IMR-90 (cell line): Measurements from ENCODE around the gene KDM6B. TPM values are rescaled to one million over a fixed set of nuclear protein-coding genes. Genes with fewer than 3 reads are reported as not detected.

ENCODE experiments used
- ATAC-seq: fragments of 200-7000 bp; cut with Tn5 transposase; 2 replicates; pipeline ENCODE4 v1.9.1; 2020; ENCODE audit warnings: low read depth, mild to moderate bottlenecking, moderate library complexity
- BruUV-seq: library from RNA; stranded (reverse); fragments of 400-500 nt; replicated peaks from 2 replicates; lab custom pipeline; 2021; lab: Mats Ljungman, UMichigan
- CTCF ChIA-PET: fragments of 300-600 bp; formaldehyde crosslinking; extraction: SDS; loops from one replicate; lab custom pipeline; 2021; ENCODE audit warnings: antibody characterized with exemption; lab: Yijun Ruan, JAX
- POLR2A ChIA-PET: fragments of 300-600 bp; sonication (Branson Sonifier 250); formaldehyde crosslinking; loops from one replicate; lab custom pipeline; 2022; ENCODE audit warnings: antibody characterized with exemption; ENCODE audit not compliant: unreplicated experiment; lab: Charles Lee
- DNase-seq: peaks from one replicate; pipeline ENCODE4 v3.0.0; 2013
- H2AFZ ChIP-seq: replicated peaks from 2 replicates; pipeline ENCODE3; 2013; ENCODE audit warnings: low read length, mild to moderate bottlenecking; ENCODE audit not compliant: poor library complexity
- H2AK5ac ChIP-seq: 2 replicates; pipeline ENCODE4 v1.6.1; 2013; ENCODE audit warnings: low read depth, low read length, inconsistent platforms
- H2AK9ac ChIP-seq: replicated peaks from 2 replicates; pipeline ENCODE3; 2013; ENCODE audit warnings: mild to moderate bottlenecking, low read depth, low read length, moderate library complexity; ENCODE audit not compliant: poor library complexity
- H2BK120ac ChIP-seq: 2 replicates; pipeline ENCODE4 v1.6.1; 2013; ENCODE audit warnings: low read depth, low read length, inconsistent platforms
- H2BK15ac ChIP-seq: 3 replicates; pipeline ENCODE4 v1.6.1; 2013; ENCODE audit warnings: low read depth, low read length, inconsistent platforms
- H2BK20ac ChIP-seq: 2 replicates; pipeline ENCODE4 v1.6.1; 2013; ENCODE audit warnings: low read depth, mild to moderate bottlenecking, inconsistent platforms, low read length, moderate library complexity
- H2BK5ac ChIP-seq: 2 replicates; pipeline ENCODE4 v1.6.1; 2013; ENCODE audit warnings: mild to moderate bottlenecking, low read depth, low read length, inconsistent platforms; ENCODE audit not compliant: poor library complexity, severe bottlenecking
- H3K14ac ChIP-seq: replicated peaks from 2 replicates; pipeline ENCODE4 v1.6.1; 2013; ENCODE audit warnings: low read depth, low read length, inconsistent platforms
- H3K18ac ChIP-seq: 2 replicates; pipeline ENCODE4 v1.6.1; 2013; ENCODE audit warnings: low read depth, low read length, control low read depth
- H3K23ac ChIP-seq: 2 replicates; pipeline ENCODE4 v1.6.1; 2013; ENCODE audit warnings: low read depth, low read length, inconsistent platforms
- H3K27ac ChIP-seq: 2 replicates; pipeline ENCODE4 v1.5.1; 2013; ENCODE audit warnings: mild to moderate bottlenecking, control low read depth, low read length; ENCODE audit not compliant: insufficient read depth
- H3K27me3 ChIP-seq: 2 replicates; pipeline ENCODE4 v1.6.1; 2013; ENCODE audit warnings: low read length; ENCODE audit not compliant: control insufficient read depth, insufficient read depth
- H3K36me3 ChIP-seq: 2 replicates; pipeline ENCODE4 v1.6.1; 2013; ENCODE audit warnings: low read length, mixed read lengths; ENCODE audit not compliant: control insufficient read depth, insufficient read depth
- H3K4ac ChIP-seq: 2 replicates; pipeline ENCODE4 v1.6.1; 2013; ENCODE audit warnings: low read depth, low read length, inconsistent platforms
- H3K4me1 ChIP-seq: 2 replicates; pipeline ENCODE4 v1.6.1; 2013; ENCODE audit warnings: low read length, mixed read lengths; ENCODE audit not compliant: control insufficient read depth, insufficient read depth
- H3K4me2 ChIP-seq: 2 replicates; pipeline ENCODE4 v1.6.1; 2013; ENCODE audit warnings: low read depth, mild to moderate bottlenecking, control low read depth, low read length, moderate library complexity
- H3K4me3 ChIP-seq: 2 replicates; pipeline ENCODE4 v1.5.1; 2013; ENCODE audit warnings: low read depth, mild to moderate bottlenecking, control low read depth, low read length, moderate library complexity; ENCODE audit not compliant: insufficient read depth
- H3K56ac ChIP-seq: 2 replicates; pipeline ENCODE4 v1.6.1; 2013; ENCODE audit warnings: low read length, inconsistent platforms; ENCODE audit not compliant: insufficient read depth; ENCODE audit errors: extremely low read depth
- H3K79me1 ChIP-seq, 2 experiments: 2 replicates each; pipeline ENCODE4 v1.6.1; 2013; ENCODE audit warnings: low read length in 2 of 2, inconsistent platforms in 1 of 2, low read depth in 1 of 2
- H3K9ac ChIP-seq: 2 replicates; pipeline ENCODE4 v1.6.1; 2013; ENCODE audit warnings: low read depth, low read length, control low read depth
- H3K9me1 ChIP-seq: 2 replicates; pipeline ENCODE4 v1.6.1; 2013; ENCODE audit warnings: low read length, inconsistent platforms; ENCODE audit not compliant: insufficient read depth
- H3K9me3 ChIP-seq: 2 replicates; pipeline ENCODE4 v1.6.1; 2013; ENCODE audit warnings: low read length; ENCODE audit not compliant: control insufficient read depth, insufficient read depth
- H4K20me1 ChIP-seq: 2 replicates; pipeline ENCODE4 v1.6.1; 2013; ENCODE audit warnings: low read length, inconsistent platforms; ENCODE audit not compliant: insufficient read depth
- H4K5ac ChIP-seq: 2 replicates; pipeline ENCODE4 v1.6.1; 2013; ENCODE audit warnings: mild to moderate bottlenecking, low read depth, low read length, control low read depth
- H4K8ac ChIP-seq, 2 experiments: 2 replicates each; pipeline ENCODE4 v1.6.1; 2013; ENCODE audit warnings: low read depth in 2 of 2, low read length in 2 of 2, control low read depth in 1 of 2, inconsistent platforms in 1 of 2
- H4K91ac ChIP-seq: 2 replicates; pipeline ENCODE4 v1.6.1; 2013; ENCODE audit warnings: low read depth, low read length, inconsistent platforms; ENCODE audit not compliant: insufficient read depth
- BHLHE40 ChIP-seq: fragments of 150-350 bp; IDR thresholded peaks from 2 replicates; pipeline ENCODE4 v1.6.1; 2016; ENCODE audit warnings: mild to moderate bottlenecking, low read depth, low read length
- CEBPB ChIP-seq: IDR thresholded peaks from 2 replicates; pipeline ENCODE4 v1.6.1; 2012; ENCODE audit warnings: low read depth, low read length, improper control_type of control experiment
- CHD1 ChIP-seq: IDR thresholded peaks from 2 replicates; pipeline ENCODE4 v1.6.1; 2012; ENCODE audit warnings: low read depth, low read length, improper control_type of control experiment
- FOS ChIP-seq: fragments of 150-350 bp; IDR thresholded peaks from 2 replicates; pipeline ENCODE4 v1.6.1; 2016; ENCODE audit warnings: low read depth, low read length
- MAFK ChIP-seq: IDR thresholded peaks from 2 replicates; pipeline ENCODE4 v1.6.1; 2012; ENCODE audit warnings: low read depth, low read length, improper control_type of control experiment
- MAZ ChIP-seq: IDR thresholded peaks from 2 replicates; pipeline ENCODE4 v1.6.1; 2012; ENCODE audit warnings: low read depth, mild to moderate bottlenecking, low read length, improper control_type of control experiment, moderate library complexity, borderline replicate concordance
- MXI1 ChIP-seq: IDR thresholded peaks from 2 replicates; pipeline ENCODE4 v1.6.1; 2012; ENCODE audit warnings: low read depth, mild to moderate bottlenecking, low read length, moderate library complexity, borderline replicate concordance
- NFE2L2 ChIP-seq: fragments of 150-350 bp; IDR thresholded peaks from 2 replicates; pipeline ENCODE4 v1.6.1; 2016; ENCODE audit warnings: low read depth, mild to moderate bottlenecking, low read length
- POLR2A ChIP-seq: IDR thresholded peaks from 2 replicates; pipeline ENCODE4 v1.6.1; 2012; ENCODE audit warnings: mild to moderate bottlenecking, low read depth, low read length
- RAD21 ChIP-seq: IDR thresholded peaks from 2 replicates; pipeline ENCODE4 v1.6.1; 2012; ENCODE audit warnings: low read length, improper control_type of control experiment
- RCOR1 ChIP-seq: IDR thresholded peaks from 2 replicates; pipeline ENCODE4 v1.6.1; 2012; ENCODE audit warnings: mild to moderate bottlenecking, low read length, improper control_type of control experiment; ENCODE audit not compliant: insufficient replicate concordance
- RFX5 ChIP-seq: IDR thresholded peaks from 2 replicates; pipeline ENCODE4 v1.8.0; 2012; ENCODE audit warnings: low read depth, mild to moderate bottlenecking, low read length, moderate library complexity
- SMC3 ChIP-seq: fragments of 150-350 bp; IDR thresholded peaks from 2 replicates; pipeline ENCODE4 v1.6.1; 2016; ENCODE audit warnings: low read depth, mild to moderate bottlenecking, antibody characterized with exemption, low read length, moderate library complexity
- WGBS, 2 experiments: methylation state at CpG; one replicate each; pipeline versions ENCODE4 v1.1.5 to v1.1.7; 2013; ENCODE audit warnings: missing lambda C conversion rate in 2 of 2; ENCODE audit not compliant: insufficient read length in 1 of 2; ENCODE audit errors: extremely low coverage in 2 of 2; 5-methylcytosine and 5-hydroxymethylcytosine counted together
- dilution Hi-C: fragments of 300-500 bp; cut with HindIII; formaldehyde crosslinking; loops from one replicate; pipeline ENCODE4 v1.14.3; 2018; ENCODE audit warnings: low sequenced_read_pairs; ENCODE audit not compliant: unreplicated experiment
- in situ Hi-C: fragments of 300-500 bp; cut with MboI; formaldehyde crosslinking; loops from 3 replicates; pipeline ENCODE4 v1.14.3; 2019; ENCODE audit warnings: low sequenced_read_pairs, inconsistent platforms, mixed read lengths
- intact Hi-C: fragments of 100-400 bp; cut with micrococcal nuclease; formaldehyde crosslinking; loops from 2 replicates; pipeline ENCODE4 v1.10.0; 2022
- polyA plus RNA-seq, 3 experiments: library from polyadenylated mRNA; depleted of rRNA; stranded (reverse); fragments of >200 nt; gene quantifications; 2 replicates each; pipeline ENCODE4 v1.2.3, GENCODE V29; 2012; ENCODE audit warnings: low replicate concordance in 1 of 3
- total RNA-seq: library from RNA; depleted of rRNA; stranded (reverse); fragments of >200 nt; gene quantifications from 2 replicates; pipeline ENCODE4 v1.2.3, GENCODE V29; 2012

Gene KDM6B
- total and polyA plus RNA-seq, 2 of the 4 experiments (the other 2 are of a cell fraction), result 0.72 to 3.5 TPM

- H4K5ac ChIP-seq, result no peak overlapping the region
- no peak overlapping the region for H2BK5ac ChIP-seq
- no peaks in the 10 kb centered on the region for H3K9me3 ChIP-seq
- BruUV-seq, result no TSS peak
- no peak overlapping the region for H4K8ac ChIP-seq
- no peak overlapping the region for H2BK20ac ChIP-seq
- H3K4me2 ChIP-seq, result no peak overlapping the region
- in situ Hi-C loops, result no loop called here
- 92% methylated on average over 5 of the region's 34 CpGs; no CpG with 5 or more reads in 1 of the 2 experiments for WGBS, 2 experiments
- H2AK9ac ChIP-seq, result no peak overlapping the region
- H2AFZ ChIP-seq, result no peak overlapping the region
- peaks cover 51% of the 10 kb centered on the region for H3K36me3 ChIP-seq
- H3K27me3 ChIP-seq, result no peaks in the 10 kb centered on the region
- H3K14ac ChIP-seq, result no peak overlapping the region
- H3K18ac ChIP-seq, result no peak overlapping the region
- no peak for DNase-seq
- no peak overlapping the region for H3K4ac ChIP-seq
- H3K56ac ChIP-seq, result no peak overlapping the region
- dilution Hi-C loops, result no loop called here
- H2AK5ac ChIP-seq, result no peak overlapping the region
- no peak for ATAC-seq
- no peaks in the 10 kb centered on the region for H3K9me1 ChIP-seq
- no peak overlapping the region for H3K23ac ChIP-seq
- H3K4me3 ChIP-seq, result no peak overlapping the region
- no peak overlapping the region for H4K91ac ChIP-seq
- TF ChIP-seq RFX5, result no peak
- no peak for TF ChIP-seq CEBPB
- TF ChIP-seq CHD1, result no peak
- no peak for TF ChIP-seq RCOR1
- TF ChIP-seq FOS, result no peak
- TF ChIP-seq MXI1, result no peak
- no peak for TF ChIP-seq NFE2L2
- no peak for TF ChIP-seq RAD21
- no peak for TF ChIP-seq MAFK
- no peak for TF ChIP-seq BHLHE40
- no peak for TF ChIP-seq SMC3
- TF ChIP-seq POLR2A, result no peak
- no peak for TF ChIP-seq MAZ
- no peak overlapping the region for H3K9ac ChIP-seq
- H2BK15ac ChIP-seq, result no peak overlapping the region
- H3K79me1 ChIP-seq, result peaks cover 4 to 52% of the 10 kb centered on the region in 2 experiments
- POLR2A ChIA-PET, result no interaction called here
- CTCF ChIA-PET, result no interaction called here
- H4K20me1 ChIP-seq, result peaks cover 57% of the 10 kb centered on the region
- intact Hi-C loops, result no loop called here
- peaks cover 9% of the 10 kb centered on the region for H3K4me1 ChIP-seq
- no peak overlapping the region for H2BK120ac ChIP-seq
- H3K27ac ChIP-seq, result no peak overlapping the region
Observed at GRCh38 chr17:7846765-7847661, 13.0 kb downstream of the KDM6B start.
